OCI-LY1 (cell line): ENCODE measurements around the gene SYT4.

Experiments
- H2AFZ ChIP-seq: fragments of 200-600 bp; sonication (generic), shearing (Covaris generic); 2 replicates; pipeline ENCODE4 v1.6.0; 2014; ENCODE audit warnings: antibody characterized with exemption, mild to moderate bottlenecking, low read length
- H3F3A ChIP-seq: fragments of 200-600 bp; sonication (generic), shearing (Covaris generic); 2 replicates; pipeline ENCODE4 v1.6.0; 2014; ENCODE audit warnings: mild to moderate bottlenecking, antibody characterized with exemption, low read length, moderate library complexity; ENCODE audit not compliant: insufficient read depth
- H3K27ac ChIP-seq: fragments of 200-600 bp; sonication (generic); 2 replicates; pipeline ENCODE4 v1.5.1; 2014; ENCODE audit warnings: low read length, mixed run types, mild to moderate bottlenecking, low read depth; ENCODE audit not compliant: poor library complexity, severe bottlenecking
- H3K27me3 ChIP-seq: fragments of 200-600 bp; sonication (generic); 2 replicates; pipeline ENCODE4 v1.6.0; 2014; ENCODE audit warnings: antibody characterized with exemption, mild to moderate bottlenecking, low read length, moderate library complexity; ENCODE audit not compliant: insufficient read depth
- H3K36me3 ChIP-seq: fragments of 200-600 bp; sonication (generic); 2 replicates; pipeline ENCODE4 v1.6.1; 2014; ENCODE audit warnings: mild to moderate bottlenecking, antibody characterized with exemption, low read length, moderate library complexity, mixed read lengths; ENCODE audit not compliant: insufficient read depth
- H3K4me1 ChIP-seq: fragments of 200-600 bp; sonication (generic); 2 replicates; pipeline ENCODE4 v1.5.1; 2014; ENCODE audit warnings: mild to moderate bottlenecking, low read length, moderate library complexity; ENCODE audit not compliant: insufficient read depth, severe bottlenecking
- H3K4me2 ChIP-seq: fragments of 200-600 bp; sonication (generic), shearing (Covaris generic); 2 replicates; pipeline ENCODE4 v1.6.1; 2014; ENCODE audit warnings: low read length
- H3K4me3 ChIP-seq: fragments of 200-600 bp; sonication (generic); 2 replicates; pipeline ENCODE4 v1.5.1; 2014; ENCODE audit warnings: low read length, low read depth, mild to moderate bottlenecking, mixed read lengths; ENCODE audit not compliant: poor library complexity, severe bottlenecking
- H3K79me2 ChIP-seq: fragments of 200-600 bp; shearing (Covaris generic); 2 replicates; pipeline ENCODE4 v1.6.1; 2016; ENCODE audit warnings: mixed run types, low read length, mixed read lengths; ENCODE audit not compliant: insufficient read depth
- H3K9ac ChIP-seq: fragments of 200-600 bp; sonication (generic), shearing (Covaris generic); 2 replicates; pipeline ENCODE4 v1.6.1; 2014; ENCODE audit warnings: mild to moderate bottlenecking, low read length, mixed read lengths
- H3K9me2 ChIP-seq: fragments of 200-600 bp; sonication (generic), shearing (Covaris generic); 2 replicates; pipeline ENCODE4 v1.6.1; 2014; ENCODE audit warnings: low read depth, mild to moderate bottlenecking, low read length, mixed read lengths
- H3K9me3 ChIP-seq: fragments of 200-600 bp; shearing (Covaris generic); 2 replicates; pipeline ENCODE4 v1.6.1; 2014; ENCODE audit warnings: low read length, mixed read lengths
- H4K20me1 ChIP-seq: fragments of 200-600 bp; sonication (generic), shearing (Covaris generic); 2 replicates; pipeline ENCODE4 v1.6.0; 2016; ENCODE audit warnings: mild to moderate bottlenecking, low read length; ENCODE audit not compliant: insufficient read depth
- CTCF ChIP-seq: fragments of 200-600 bp; sonication (generic), shearing (Covaris generic); IDR thresholded peaks from 2 replicates; pipeline ENCODE4 v1.5.1; 2017; ENCODE audit warnings: mild to moderate bottlenecking, antibody characterized with exemption, low read length, moderate library complexity, mixed read lengths
- EZH2 ChIP-seq: fragments of 200-600 bp; sonication (generic), shearing (Covaris generic); IDR thresholded peaks from 2 replicates; pipeline ENCODE4 v1.8.0; 2017; ENCODE audit warnings: borderline replicate concordance, mixed run types, mild to moderate bottlenecking, antibody characterized with exemption, low read length, moderate library complexity, mixed read lengths

SYT4 gene

DNA sequence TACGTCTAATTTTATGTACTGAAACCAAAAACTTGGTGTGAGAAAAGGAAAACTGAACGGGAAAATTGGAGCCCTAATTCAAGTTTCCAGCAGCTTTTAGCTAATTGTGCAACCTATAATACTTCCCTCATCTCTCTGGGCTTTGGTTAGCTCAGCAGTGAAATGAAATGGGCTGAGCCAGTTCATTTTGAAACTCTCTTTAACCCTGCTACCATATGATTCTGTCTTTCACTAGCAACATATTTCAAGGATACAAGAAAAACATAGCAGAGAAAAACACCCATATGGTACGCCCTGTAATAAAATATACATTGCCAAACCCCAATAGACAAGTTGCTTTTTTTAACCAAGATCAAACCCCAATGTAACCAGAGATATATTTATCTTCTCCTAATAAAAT is 799 bp downstream of the SYT4 start:
- H3K79me2 ChIP-seq: no peaks in the 10 kb centered on the region
- no peaks in the 10 kb centered on the region for H4K20me1 ChIP-seq
- H3K4me1 ChIP-seq: no peaks in the 10 kb centered on the region
- H3K9me3 ChIP-seq: no peaks in the 10 kb centered on the region
- H3K36me3 ChIP-seq: no peaks in the 10 kb centered on the region
- no peak overlapping the region for H3K4me2 ChIP-seq
- no peak overlapping the region for H3K9ac ChIP-seq
- no peak overlapping the region for H3K27ac ChIP-seq
- H3K27me3 ChIP-seq: no peaks in the 10 kb centered on the region
- TF ChIP-seq EZH2: no peak
- no peak for TF ChIP-seq CTCF
- H2AFZ ChIP-seq: no peak overlapping the region
- H3F3A ChIP-seq: no peaks in the 10 kb centered on the region
- no peaks in the 10 kb centered on the region for H3K9me2 ChIP-seq
- no peak overlapping the region for H3K4me3 ChIP-seq

GRCh38 chr18:43275546-43275945 is 1.7 kb downstream of the SYT4 start:
- Histone ChIP-seq H3K27me3 (no peaks in the 10 kb centered on the region), H3K79me2 (no peaks in the 10 kb centered on the region)

DNA sequence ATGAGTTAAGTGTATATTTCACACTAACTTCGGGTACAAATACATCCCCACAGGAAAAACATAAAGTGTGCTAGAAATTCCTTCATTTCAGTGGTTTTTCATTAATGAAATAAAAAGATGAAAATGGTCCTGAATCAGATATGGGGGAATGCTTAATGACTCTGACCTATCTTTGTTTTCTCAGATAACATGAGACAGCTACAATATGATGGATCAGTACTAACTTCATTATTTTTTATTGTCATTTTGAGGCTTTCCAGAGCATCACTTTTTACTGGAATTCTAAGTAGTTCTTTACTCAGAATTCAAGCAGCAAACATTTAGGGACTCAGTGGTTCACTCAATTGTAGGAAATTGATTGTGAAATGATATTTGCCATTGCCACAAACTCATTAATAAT is 2.8 kb downstream of the SYT4 start:
- Histone ChIP-seq H3K27ac (no peak overlapping the region), H3K9me2 (no peaks in the 10 kb centered on the region), H3K4me2 (no peak overlapping the region), H2AFZ (no peak overlapping the region), H3K9ac (no peak overlapping the region), H3F3A (no peaks in the 10 kb centered on the region), H3K36me3 (no peaks in the 10 kb centered on the region), H3K79me2 (no peaks in the 10 kb centered on the region), H4K20me1 (no peaks in the 10 kb centered on the region), H3K27me3 (no peaks in the 10 kb centered on the region), H3K9me3 (no peaks in the 10 kb centered on the region), H3K4me1 (no peaks in the 10 kb centered on the region), H3K4me3 (no peak overlapping the region)
- no peak for TF ChIP-seq EZH2
- TF ChIP-seq CTCF: no peak

More at GRCh38 chr18:43275546-43275945, 1.7 kb downstream of the SYT4 start:
- no peak overlapping the region for H3K9ac ChIP-seq
- TF ChIP-seq CTCF: no peak
- no peak for TF ChIP-seq EZH2
- no peak overlapping the region for H3K27ac ChIP-seq
- H3K9me3 ChIP-seq: no peaks in the 10 kb centered on the region
- H4K20me1 ChIP-seq: no peaks in the 10 kb centered on the region
- no peak overlapping the region for H3K4me2 ChIP-seq
- no peak overlapping the region for H3K4me3 ChIP-seq
- H2AFZ ChIP-seq: no peak overlapping the region
- H3K9me2 ChIP-seq: no peaks in the 10 kb centered on the region
- H3F3A ChIP-seq: no peaks in the 10 kb centered on the region
- H3K36me3 ChIP-seq: no peaks in the 10 kb centered on the region
- no peaks in the 10 kb centered on the region for H3K4me1 ChIP-seq
